ENCODE data around the gene ANAPC4. TPM values are rescaled to one million over a fixed set of nuclear protein-coding genes. Genes with fewer than 3 reads are reported as not detected.

Gene ANAPC4
- polyA plus RNA-seq, 2 of the 4 experiments (the other 2 are of a cell fraction), result 15.7 to 21.2 TPM

DNA sequence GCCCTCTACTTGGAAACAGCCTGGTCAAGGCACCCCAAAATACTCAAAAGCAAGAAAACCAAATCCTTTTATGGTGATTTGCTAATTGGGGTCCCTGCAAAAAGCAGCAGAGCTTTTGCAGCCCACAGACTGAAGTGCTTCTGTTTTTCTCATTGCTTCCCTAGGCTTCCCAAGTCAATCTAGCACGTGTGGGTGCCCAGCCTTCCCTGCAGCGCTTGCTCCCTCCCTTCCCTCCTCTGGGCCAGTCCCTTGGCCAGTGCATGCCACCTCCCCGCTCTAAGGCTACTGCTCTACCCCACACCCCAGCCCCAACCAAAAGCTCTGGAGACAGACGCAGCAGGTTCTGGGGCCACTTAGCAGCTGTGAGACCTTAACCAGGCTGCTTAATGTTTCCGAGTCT lies 53.6 kb downstream of the ANAPC4 start:
- no peak overlapping the region for H3K27ac ChIP-seq
- no peaks in the 10 kb centered on the region for H3K9me3 ChIP-seq
- H3K4me1 ChIP-seq, result no peaks in the 10 kb centered on the region
- WGBS (ENCODE audit: missing lambda C conversion rate), result 84% methylated on average over 5 of the region's 5 CpGs
- ChIA-PET POLR2A (no interaction called here), CTCF (interaction anchor here (0.6 to 6.9 kb wide), 3 partner anchors 10 to 338 kb away, joined by 3 to 47 read pairs (median 8); no protein-coding TSS in a partner anchor)
- no peak overlapping the region for H3K4me3 ChIP-seq
- TF ChIP-seq HOXA7 (CRISPR knock-in tag; IDR thresholded peaks at IDR 0.05), result no peak
- TF ChIP-seq, protein P1, sequence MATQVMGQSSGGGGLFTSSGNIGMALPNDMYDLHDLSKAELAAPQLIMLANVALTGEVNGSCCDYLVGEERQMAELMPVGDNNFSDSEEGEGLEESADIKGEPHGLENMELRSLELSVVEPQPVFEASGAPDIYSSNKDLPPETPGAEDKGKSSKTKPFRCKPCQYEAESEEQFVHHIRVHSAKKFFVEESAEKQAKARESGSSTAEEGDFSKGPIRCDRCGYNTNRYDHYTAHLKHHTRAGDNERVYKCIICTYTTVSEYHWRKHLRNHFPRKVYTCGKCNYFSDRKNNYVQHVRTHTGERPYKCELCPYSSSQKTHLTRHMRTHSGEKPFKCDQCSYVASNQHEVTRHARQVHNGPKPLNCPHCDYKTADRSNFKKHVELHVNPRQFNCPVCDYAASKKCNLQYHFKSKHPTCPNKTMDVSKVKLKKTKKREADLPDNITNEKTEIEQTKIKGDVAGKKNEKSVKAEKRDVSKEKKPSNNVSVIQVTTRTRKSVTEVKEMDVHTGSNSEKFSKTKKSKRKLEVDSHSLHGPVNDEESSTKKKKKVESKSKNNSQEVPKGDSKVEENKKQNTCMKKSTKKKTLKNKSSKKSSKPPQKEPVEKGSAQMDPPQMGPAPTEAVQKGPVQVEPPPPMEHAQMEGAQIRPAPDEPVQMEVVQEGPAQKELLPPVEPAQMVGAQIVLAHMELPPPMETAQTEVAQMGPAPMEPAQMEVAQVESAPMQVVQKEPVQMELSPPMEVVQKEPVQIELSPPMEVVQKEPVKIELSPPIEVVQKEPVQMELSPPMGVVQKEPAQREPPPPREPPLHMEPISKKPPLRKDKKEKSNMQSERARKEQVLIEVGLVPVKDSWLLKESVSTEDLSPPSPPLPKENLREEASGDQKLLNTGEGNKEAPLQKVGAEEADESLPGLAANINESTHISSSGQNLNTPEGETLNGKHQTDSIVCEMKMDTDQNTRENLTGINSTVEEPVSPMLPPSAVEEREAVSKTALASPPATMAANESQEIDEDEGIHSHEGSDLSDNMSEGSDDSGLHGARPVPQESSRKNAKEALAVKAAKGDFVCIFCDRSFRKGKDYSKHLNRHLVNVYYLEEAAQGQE (IDR thresholded peaks at IDR 0.05), result no peak
- no peak overlapping the region for H3K4me2 ChIP-seq
- no peak for FAIRE-seq
- ATAC-seq, result no peak; a peak in 1 of 6 replicates
- DNase-seq (ENCODE audit: low read depth in 1 of 2, low spot score in 1 of 2), result no peak

DNA sequence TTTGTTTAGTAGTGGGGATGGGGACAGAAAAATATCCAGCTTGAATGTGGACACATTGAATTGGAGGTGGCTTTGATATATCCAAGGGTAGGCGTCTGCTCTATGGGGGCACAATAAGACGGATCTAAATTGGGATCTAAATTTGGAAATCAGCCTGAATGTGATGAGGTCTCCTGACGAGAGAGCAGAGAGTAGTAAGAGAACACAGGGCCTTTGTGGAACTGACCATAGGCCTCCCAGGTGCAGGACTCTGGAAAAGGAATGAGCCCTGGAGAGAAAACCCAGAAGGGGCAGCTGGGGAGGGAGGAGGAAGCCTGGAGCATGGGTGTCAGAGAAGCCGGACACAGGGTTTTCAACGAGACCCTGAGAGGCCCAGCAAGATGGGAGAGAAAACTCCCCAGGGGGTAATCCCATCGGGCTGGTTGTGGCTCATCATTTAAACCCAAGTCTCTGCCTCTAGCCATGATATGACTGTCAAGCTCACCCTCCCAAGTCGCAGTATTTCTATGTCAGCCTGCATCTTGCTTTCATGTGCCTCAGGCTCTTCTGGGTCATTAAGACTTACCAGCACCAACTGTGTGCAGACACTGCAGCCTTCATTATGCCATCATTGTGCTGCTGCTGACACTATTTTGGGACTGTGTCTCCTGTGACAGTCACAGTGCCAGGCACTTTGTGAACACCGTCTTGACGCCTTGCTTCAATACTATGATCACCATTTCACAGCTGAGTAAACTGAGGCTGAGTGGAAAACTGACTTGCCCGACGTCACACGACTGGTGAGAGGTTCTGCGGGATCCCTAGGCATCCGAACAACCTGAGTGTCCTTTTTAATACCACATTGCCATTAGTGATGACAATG lies 57.1 kb downstream of the ANAPC4 start:
- DNase-seq (ENCODE audit: low read depth in 1 of 2, low spot score in 1 of 2) (no peak), ATAC-seq (no peak), FAIRE-seq (no peak)
- H3K4me3 ChIP-seq, result no peak overlapping the region
- H3K27ac ChIP-seq, result no peak overlapping the region
- H3K4me1 ChIP-seq, result no peaks in the 10 kb centered on the region
- no peaks in the 10 kb centered on the region for H3K9me3 ChIP-seq
- CTCF ChIA-PET, result interaction anchor here (1.5 to 6.9 kb wide), 3 partner anchors 7 to 334 kb away, joined by 6 to 47 read pairs (median 14); partner anchors contain the start of gene ZCCHC4
- TF ChIP-seq MAZ (IDR thresholded peaks at IDR 0.05; ENCODE audit: borderline replicate concordance, low read depth, low read length) (no peak), NPAS2 (CRISPR knock-in tag; IDR thresholded peaks at IDR 0.05; ENCODE audit: borderline replicate concordance) (no peak), RCOR1 (IDR thresholded peaks at IDR 0.05; ENCODE audit: low read depth, low read length) (no peak), CEBPB (IDR thresholded peaks at IDR 0.05) (no peak), EHMT2 (IDR thresholded peaks at IDR 0.05; ENCODE audit: low read depth) (no peak), FOXS1 (CRISPR knock-in tag; IDR thresholded peaks at IDR 0.05) (no peak), RFX5 (IDR thresholded peaks at IDR 0.05) (no peak), TFCP2L1 (CRISPR knock-in tag; IDR thresholded peaks at IDR 0.05) (no peak), SMC3 (IDR thresholded peaks at IDR 0.05) (no peak), PHF8 (IDR thresholded peaks at IDR 0.05; ENCODE audit: borderline replicate concordance, low read depth) (no peak), HOXB5 (CRISPR knock-in tag; IDR thresholded peaks at IDR 0.05) (no peak), MYC (IDR thresholded peaks at IDR 0.05; ENCODE audit: borderline replicate concordance, low read length) (no peak), RARB (CRISPR knock-in tag; IDR thresholded peaks at IDR 0.05) (no peak), CHD4 (IDR thresholded peaks at IDR 0.05; ENCODE audit: borderline replicate concordance) (no peak), EHF (CRISPR knock-in tag; IDR thresholded peaks at IDR 0.05) (no peak), GATA3 (IDR thresholded peaks at IDR 0.05; ENCODE audit: borderline replicate concordance) (no peak)
- TF ChIP-seq, protein P2, sequence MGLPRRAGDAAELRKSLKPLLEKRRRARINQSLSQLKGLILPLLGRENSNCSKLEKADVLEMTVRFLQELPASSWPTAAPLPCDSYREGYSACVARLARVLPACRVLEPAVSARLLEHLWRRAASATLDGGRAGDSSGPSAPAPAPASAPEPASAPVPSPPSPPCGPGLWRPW (IDR thresholded peaks at IDR 0.05), result no peak
- TF ChIP-seq, protein P3, sequence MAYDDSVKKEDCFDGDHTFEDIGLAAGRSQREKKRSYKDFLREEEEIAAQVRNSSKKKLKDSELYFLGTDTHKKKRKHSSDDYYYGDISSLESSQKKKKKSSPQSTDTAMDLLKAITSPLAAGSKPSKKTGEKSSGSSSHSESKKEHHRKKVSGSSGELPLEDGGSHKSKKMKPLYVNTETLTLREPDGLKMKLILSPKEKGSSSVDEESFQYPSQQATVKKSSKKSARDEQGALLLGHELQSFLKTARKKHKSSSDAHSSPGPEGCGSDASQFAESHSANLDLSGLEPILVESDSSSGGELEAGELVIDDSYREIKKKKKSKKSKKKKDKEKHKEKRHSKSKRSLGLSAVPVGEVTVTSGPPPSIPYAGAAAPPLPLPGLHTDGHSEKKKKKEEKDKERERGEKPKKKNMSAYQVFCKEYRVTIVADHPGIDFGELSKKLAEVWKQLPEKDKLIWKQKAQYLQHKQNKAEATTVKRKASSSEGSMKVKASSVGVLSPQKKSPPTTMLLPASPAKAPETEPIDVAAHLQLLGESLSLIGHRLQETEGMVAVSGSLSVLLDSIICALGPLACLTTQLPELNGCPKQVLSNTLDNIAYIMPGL (CRISPR knock-in tag; IDR thresholded peaks at IDR 0.05; ENCODE audit: borderline replicate concordance), result no peak
- TF ChIP-seq, protein P1 (IDR thresholded peaks at IDR 0.05), result no peak
- 81% methylated on average over 14 of the region's 14 CpGs for WGBS (ENCODE audit: missing lambda C conversion rate)
- no peak overlapping the region for H3K4me2 ChIP-seq
- POLR2A ChIA-PET, result no interaction called here
